ENCODE results near the gene HS3ST3B1.

- TF ChIP-seq POLR2A (IDR thresholded peaks at IDR 0.05) (no peak), CTCF (IDR thresholded peaks at IDR 0.05 in 4 of 5, conservative IDR thresholded peaks at IDR 0.05 in 1 of 5) (no peak)
These were observed 6.0 kb upstream of the HS3ST3B1 start for GRCh38 chr17:14294876-14295275.
